Measurements from ENCODE around the gene APBA2.
"Not testable (repeated sequence)": the region's sequence is repeated elsewhere in the genome, so short reads cannot be mapped to it uniquely, and the experiment has no call there.

The APBA2 gene

DNA sequence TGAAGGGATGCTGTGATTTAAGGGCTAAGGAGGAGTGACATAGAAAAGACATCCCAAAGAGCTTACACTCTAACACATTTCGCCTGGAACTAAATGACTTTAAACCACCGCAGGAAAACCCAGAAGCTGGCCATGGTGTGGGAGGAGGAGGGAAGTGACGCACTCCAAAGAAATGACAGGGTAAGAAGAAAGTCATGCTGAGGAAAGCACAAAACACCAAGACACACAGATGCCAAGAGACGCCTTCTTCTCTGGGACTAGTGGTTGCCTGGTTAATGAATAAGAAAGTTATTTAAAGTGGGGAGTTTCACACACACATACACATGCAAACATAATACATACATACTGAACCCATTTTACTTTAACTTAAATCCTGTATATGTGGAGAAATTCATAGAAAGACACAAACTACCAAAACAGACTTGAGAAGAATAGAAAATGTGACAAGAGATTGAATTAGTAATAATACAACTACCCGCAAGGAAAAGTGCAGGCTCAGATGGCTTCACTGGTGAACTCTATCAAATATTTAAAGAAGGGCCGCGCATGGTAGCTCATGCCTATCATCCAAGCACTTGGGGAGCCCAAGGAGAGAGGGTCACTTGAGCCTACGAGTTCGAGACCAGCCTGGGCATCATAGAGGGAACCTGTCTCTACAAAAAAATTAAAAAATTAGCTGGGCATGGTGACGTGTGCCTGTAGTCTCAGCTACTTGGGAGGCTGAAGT, 258.3 kb downstream of the APBA2 start:
- no peak for DNase-seq

DNA sequence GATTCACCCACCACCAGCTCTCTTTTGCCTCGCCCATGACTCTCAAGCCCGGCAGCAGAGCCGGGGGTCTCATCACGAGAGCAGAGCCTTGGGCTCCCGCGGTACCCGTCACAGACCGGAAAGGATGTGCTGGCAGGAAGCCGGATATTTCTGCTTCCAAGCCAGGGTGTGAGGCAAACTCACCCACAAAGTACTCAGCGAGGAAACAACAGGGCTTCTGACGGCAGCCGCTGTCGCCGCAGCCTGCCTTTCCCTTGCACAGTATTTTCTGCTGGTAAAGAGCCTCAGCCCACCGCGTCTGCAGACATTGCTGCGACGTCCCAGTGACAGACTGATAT, 263.9 kb downstream of the APBA2 start:
- DNase-seq: no peak

DNA sequence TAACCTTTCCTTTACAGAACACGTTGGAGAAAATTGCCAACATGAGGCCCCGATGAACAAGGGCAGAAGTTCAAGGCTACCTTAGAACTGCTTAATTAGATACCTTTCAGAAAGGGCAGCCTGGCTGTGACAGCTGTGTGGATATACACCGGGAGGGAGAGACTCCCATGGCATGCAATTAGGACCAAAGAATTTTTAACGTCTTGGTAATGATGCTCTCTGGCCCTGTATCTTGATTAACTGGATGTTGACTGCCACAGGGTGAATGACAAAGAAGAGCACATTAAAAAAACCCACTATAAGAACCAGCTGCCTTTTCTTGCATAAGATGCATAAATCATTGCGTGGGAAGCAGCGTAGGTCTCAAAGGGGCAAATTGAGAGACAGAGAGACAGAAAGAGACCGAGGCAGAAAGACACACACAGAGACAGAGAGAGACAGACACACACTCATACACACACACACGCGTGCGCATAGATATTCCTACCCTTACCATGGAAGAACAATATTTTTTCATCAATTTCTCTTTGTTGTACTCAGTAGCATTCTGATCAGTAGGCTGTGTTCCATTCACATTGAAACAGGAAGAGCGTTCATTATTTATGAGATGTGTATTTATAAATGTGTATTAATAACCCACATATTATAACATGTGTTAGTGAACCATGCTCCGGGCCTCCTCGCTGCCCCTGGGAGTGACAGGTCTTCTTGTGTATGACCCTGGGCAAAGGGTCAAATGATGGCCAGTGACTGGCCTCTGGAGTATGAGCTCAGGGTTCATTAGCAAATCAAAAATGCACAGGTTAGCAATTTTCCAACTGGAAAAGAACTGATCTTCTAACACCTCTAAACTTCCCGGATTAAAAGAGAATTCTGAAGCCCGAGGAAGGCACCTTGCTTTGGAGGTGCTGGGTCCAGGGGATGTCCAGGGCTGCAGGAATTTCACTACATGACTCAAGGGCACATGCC, 265.0 kb downstream of the APBA2 start:
- DNase-seq: no peak

DNA sequence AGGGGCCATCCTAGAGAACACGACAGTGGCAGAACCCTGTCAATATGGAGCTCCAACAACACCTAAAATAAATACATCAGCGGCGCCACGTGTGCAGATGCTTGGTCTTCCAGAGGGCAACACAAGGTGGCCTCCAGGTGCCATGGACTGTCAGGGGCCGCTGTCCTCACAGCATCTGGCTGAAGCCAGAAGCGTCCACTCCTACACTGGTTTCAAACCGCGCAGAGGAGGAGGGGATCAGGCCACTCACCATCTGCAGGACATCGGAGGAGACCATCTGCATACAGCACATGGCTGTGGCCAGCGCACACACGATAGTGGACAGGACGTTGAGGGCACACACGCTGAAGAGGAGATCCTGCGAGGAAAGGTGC, 265.7 kb downstream of the APBA2 start:
- no peak for DNase-seq

DNA sequence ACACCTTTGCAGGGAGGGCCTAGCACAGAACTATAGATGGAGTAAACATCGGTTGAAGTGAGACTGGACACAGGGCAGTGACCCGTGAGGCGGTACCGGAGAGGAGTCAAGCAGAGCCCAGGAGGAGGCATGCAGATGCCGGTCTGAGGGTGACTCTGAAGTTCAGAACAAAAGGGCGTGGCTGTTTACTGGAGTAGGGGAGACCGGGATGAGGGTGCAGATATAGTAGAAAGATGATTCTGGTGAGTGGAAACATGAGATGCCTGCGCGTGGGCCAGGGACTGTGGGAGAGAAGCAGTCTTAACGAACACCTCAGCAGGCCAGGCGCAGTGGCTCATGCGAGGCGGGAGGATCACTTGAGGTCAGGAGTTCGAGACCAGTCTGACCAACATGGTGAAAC, 270.7 kb downstream of the APBA2 start:
- no peak for DNase-seq

DNA sequence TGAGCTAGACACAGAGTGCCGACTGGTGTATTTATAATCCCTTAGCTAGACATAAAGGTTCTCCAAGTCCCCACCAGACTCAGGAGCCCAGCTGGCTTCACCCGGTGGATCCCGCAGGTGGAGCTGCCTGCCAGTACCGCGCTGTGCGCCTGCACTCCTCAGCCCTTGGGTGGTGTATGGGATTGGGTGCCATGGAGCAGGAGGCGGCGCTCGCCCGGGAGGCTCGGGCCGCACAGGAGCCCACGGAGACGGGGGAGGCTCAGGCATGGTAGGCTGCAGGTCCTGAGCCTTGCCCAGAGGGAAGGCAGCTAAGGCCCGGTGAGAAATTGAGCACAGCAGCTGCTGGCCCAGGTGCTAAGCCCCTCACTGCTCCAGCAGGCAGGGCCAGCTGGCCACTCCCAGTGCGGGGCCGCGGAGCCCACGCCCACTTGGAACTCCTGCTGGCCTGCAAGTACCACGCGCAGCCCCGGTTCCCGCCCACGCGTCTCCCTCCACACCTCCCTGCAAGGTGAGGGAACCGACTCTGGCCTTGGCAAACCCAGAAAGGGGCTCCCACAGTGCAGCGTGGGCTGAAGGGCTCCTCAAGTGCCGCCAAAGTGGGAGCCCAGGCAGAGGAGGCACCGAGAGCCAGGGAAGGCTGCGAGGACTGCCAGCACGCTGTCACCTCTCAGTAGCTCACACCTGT, 274.1 kb downstream of the APBA2 start:
- no peak for DNase-seq

DNA sequence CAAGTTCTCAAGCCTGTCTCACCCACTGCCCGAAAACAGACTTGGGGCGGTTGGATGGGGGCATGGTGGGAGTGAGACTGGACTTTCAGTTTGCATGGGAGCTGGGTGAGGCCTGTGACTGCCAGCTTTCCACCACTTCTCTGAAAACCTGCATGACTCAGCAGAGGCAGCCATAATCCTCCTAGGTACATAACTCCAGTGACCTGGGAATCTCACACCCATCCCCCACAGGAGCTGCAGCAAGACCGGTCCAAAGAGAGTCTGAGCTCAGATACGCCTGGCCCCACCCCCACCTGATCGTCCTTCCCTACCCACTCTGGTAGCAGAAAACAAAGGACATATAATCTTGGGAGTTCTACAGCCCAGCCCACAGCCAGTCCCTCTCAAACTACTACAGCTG, 276.6 kb downstream of the APBA2 start:
- no peak for DNase-seq

DNA sequence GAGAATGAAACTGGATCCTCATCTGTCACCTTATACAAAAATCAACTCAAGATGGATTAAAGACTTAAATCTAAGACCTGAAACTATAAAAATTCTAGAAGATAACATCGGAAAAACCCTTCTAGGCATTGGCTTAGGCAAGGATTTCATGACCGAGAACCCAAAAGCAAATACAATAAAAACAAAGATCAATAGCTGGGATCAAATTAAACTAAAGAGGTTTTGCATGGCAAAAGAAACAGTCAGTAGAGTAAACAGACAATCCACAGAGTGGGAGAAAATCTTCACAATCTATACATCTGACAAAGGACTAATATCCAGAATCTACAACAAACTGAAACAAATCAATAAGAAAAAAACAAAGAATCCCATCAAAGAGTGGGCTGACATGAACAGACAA, 281.3 kb downstream of the APBA2 start:
- DNase-seq: not testable (repeated sequence)

All from Kasumi-1 (cell line).